ENCODE results near the gene DUOXA2. TPM values are rescaled to one million over a fixed set of nuclear protein-coding genes. Genes with fewer than 3 reads are reported as not detected.

Gene DUOXA2
- polyA plus RNA-seq, 1 donor (not counting 4 experiments of a cell fraction or from before 2014, with no cell fraction given), result not detected

DNA sequence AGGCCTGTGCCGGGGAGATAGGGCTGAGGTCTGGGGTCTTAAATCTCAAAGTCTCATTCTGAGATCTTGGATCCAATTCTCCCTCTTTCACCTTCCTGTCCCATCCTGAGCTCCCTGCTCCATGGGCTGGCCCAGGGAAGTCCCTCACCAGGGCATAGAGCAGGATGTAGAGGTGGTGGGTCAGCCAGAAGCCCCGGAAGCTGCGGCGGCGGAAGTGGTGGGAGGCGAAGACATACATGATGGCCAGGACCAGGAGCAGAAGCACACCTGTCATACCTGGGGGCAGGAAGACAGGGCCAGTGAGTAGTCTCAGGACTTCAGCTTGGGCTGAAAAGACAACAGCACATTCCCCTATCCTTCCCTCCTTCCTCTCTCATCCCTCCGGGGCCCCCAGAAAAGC lies 16.7 kb upstream of the DUOXA2 start:
- dilution Hi-C loops (cut with MboI; ENCODE audit: extremely low pct_ligation_motif_present, low sequenced_read_pairs), result no loop called here
- no peak overlapping the region for H3K9ac ChIP-seq (ENCODE audit: control insufficient read depth, extremely low read depth, insufficient read depth, low read length)
- H3K36me3 ChIP-seq (ENCODE audit: control insufficient read depth in 2 of 2, extremely low read depth in 1 of 2, insufficient read depth in 2 of 2, low read length in 2 of 2), result no peaks in the 10 kb centered on the region
- no peak overlapping the region for H3K27ac ChIP-seq (ENCODE audit: control insufficient read depth, insufficient read depth, low read length)
- no peak overlapping the region for H3K4me2 ChIP-seq (ENCODE audit: control insufficient read depth, extremely low read depth, insufficient read depth, low read depth, low read length)
- H3K4me3 ChIP-seq (ENCODE audit: control insufficient read depth in 2 of 3, extremely low read depth in 1 of 3, insufficient read depth in 2 of 3, low read depth in 1 of 3, low read length in 3 of 3), result no peak overlapping the region
- no peak for TF ChIP-seq EZH2 (IDR thresholded peaks at IDR 0.05; ENCODE audit: low read length)
- TF ChIP-seq, protein P1, sequence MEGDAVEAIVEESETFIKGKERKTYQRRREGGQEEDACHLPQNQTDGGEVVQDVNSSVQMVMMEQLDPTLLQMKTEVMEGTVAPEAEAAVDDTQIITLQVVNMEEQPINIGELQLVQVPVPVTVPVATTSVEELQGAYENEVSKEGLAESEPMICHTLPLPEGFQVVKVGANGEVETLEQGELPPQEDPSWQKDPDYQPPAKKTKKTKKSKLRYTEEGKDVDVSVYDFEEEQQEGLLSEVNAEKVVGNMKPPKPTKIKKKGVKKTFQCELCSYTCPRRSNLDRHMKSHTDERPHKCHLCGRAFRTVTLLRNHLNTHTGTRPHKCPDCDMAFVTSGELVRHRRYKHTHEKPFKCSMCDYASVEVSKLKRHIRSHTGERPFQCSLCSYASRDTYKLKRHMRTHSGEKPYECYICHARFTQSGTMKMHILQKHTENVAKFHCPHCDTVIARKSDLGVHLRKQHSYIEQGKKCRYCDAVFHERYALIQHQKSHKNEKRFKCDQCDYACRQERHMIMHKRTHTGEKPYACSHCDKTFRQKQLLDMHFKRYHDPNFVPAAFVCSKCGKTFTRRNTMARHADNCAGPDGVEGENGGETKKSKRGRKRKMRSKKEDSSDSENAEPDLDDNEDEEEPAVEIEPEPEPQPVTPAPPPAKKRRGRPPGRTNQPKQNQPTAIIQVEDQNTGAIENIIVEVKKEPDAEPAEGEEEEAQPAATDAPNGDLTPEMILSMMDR (optimal IDR thresholded peaks at IDR 0.05 in 1 of 3, IDR thresholded peaks at IDR 0.05 in 1 of 3, conservative IDR thresholded peaks at IDR 0.05 in 1 of 3; ENCODE audit: extremely low read depth in 1 of 3, insufficient read depth in 2 of 3, low read length in 3 of 3), result no peak
- no peaks in the 10 kb centered on the region for H3K79me2 ChIP-seq (ENCODE audit: control insufficient read depth, insufficient read depth, low read length)
- H2AFZ ChIP-seq (ENCODE audit: control insufficient read depth, low read length), result no peak overlapping the region
- DNase-seq (ENCODE audit: low read depth, low spot score), result no peak
- no peaks in the 10 kb centered on the region for H3K4me1 ChIP-seq (ENCODE audit: control insufficient read depth, extremely low read depth, insufficient read depth, low read length)
- H3K9me1 ChIP-seq (ENCODE audit: control insufficient read depth, extremely low read depth, insufficient read depth, low read length), result no peaks in the 10 kb centered on the region
- H3K27me3 ChIP-seq (ENCODE audit: control insufficient read depth, extremely low read depth, insufficient read depth, low read length), result peaks cover 9% of the 10 kb centered on the region
- H3K9me3 ChIP-seq (ENCODE audit: control insufficient read depth, low read depth, low read length), result no peaks in the 10 kb centered on the region
- no peaks in the 10 kb centered on the region for H4K20me1 ChIP-seq (ENCODE audit: control insufficient read depth, extremely low read depth, insufficient read depth, low read length)
- FAIRE-seq, result no peak

DNA sequence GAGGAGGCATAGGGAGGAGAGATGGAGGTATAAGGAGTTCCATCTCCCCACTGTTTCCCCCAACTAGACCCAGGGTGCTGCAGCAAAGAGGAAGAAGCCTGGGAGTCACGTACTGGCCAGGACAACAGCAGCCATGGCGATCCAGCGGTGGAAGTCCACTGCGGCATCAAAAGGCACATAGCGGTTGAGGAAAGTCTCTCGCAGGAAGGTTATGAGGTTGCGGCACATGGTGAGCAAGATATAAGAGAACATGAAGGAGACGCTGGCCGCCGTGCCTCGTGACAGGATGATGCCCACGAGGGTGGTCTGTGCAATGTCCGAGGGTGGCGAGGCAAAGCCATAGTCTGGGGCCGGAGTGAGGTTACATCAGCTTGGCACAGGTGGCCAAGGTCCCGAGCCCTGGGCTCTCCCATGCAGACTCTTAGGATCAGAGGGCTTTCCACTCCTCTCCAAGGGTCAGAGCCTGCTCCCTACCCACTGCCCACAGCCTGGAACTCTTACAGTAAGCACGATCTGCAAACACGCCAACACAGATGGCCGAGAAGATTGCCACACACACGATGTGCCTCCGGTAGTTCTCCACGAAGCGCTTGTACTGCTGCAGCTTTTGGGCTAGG lies 14.5 kb upstream of the DUOXA2 start:
- H3K4me1 ChIP-seq (ENCODE audit: control insufficient read depth, extremely low read depth, insufficient read depth, low read length), result no peaks in the 10 kb centered on the region
- H3K27ac ChIP-seq (ENCODE audit: control insufficient read depth, insufficient read depth, low read length), result no peak overlapping the region
- H3K79me2 ChIP-seq (ENCODE audit: control insufficient read depth, insufficient read depth, low read length), result no peaks in the 10 kb centered on the region
- H3K36me3 ChIP-seq (ENCODE audit: control insufficient read depth in 2 of 2, extremely low read depth in 1 of 2, insufficient read depth in 2 of 2, low read length in 2 of 2), result no peaks in the 10 kb centered on the region
- FAIRE-seq, result no peak
- DNase-seq (ENCODE audit: low read depth, low spot score), result no peak
- dilution Hi-C loops (cut with MboI; ENCODE audit: extremely low pct_ligation_motif_present, low sequenced_read_pairs), result no loop called here
- H2AFZ ChIP-seq (ENCODE audit: control insufficient read depth, low read length), result no peak overlapping the region
- H3K9me1 ChIP-seq (ENCODE audit: control insufficient read depth, extremely low read depth, insufficient read depth, low read length), result no peaks in the 10 kb centered on the region
- no peak for TF ChIP-seq EZH2 (IDR thresholded peaks at IDR 0.05; ENCODE audit: low read length)
- TF ChIP-seq, protein P1 (optimal IDR thresholded peaks at IDR 0.05 in 1 of 3, IDR thresholded peaks at IDR 0.05 in 1 of 3, conservative IDR thresholded peaks at IDR 0.05 in 1 of 3; ENCODE audit: extremely low read depth in 1 of 3, insufficient read depth in 2 of 3, low read length in 3 of 3), result no peak
- peaks cover 9% of the 10 kb centered on the region for H3K27me3 ChIP-seq (ENCODE audit: control insufficient read depth, extremely low read depth, insufficient read depth, low read length)
- no peak overlapping the region for H3K9ac ChIP-seq (ENCODE audit: control insufficient read depth, extremely low read depth, insufficient read depth, low read length)
- no peaks in the 10 kb centered on the region for H3K9me3 ChIP-seq (ENCODE audit: control insufficient read depth, low read depth, low read length)
- no peak overlapping the region for H3K4me2 ChIP-seq (ENCODE audit: control insufficient read depth, extremely low read depth, insufficient read depth, low read depth, low read length)
- H4K20me1 ChIP-seq (ENCODE audit: control insufficient read depth, extremely low read depth, insufficient read depth, low read length), result no peaks in the 10 kb centered on the region
- no peak overlapping the region for H3K4me3 ChIP-seq (ENCODE audit: control insufficient read depth in 2 of 3, extremely low read depth in 1 of 3, insufficient read depth in 2 of 3, low read depth in 1 of 3, low read length in 3 of 3)

All from keratinocyte (primary cell).